Measurements from ENCODE around the gene EP300. TPM values are rescaled to one million over a fixed set of nuclear protein-coding genes. Genes with fewer than 3 reads are reported as not detected.

EP300 gene
- total RNA-seq, 4 donors from 2014 or later, result 72.9 to 163 (median 120) TPM

- intact Hi-C loops (cut with DNase I), result no loop called here
- peaks cover 13 to 17% of the 10 kb centered on the region in 2 donors for H3K4me1 ChIP-seq
- no peaks in the 10 kb centered on the region for H3K9me3 ChIP-seq
- TF ChIP-seq POLR2A (IDR thresholded peaks at IDR 0.05) (peak in 1 of 2 donors; percentile 51), CTCF (IDR thresholded peaks at IDR 0.05) (peak in 3 of 6 experiments; percentile 6 to 16 (median 14))
- no peaks in the 10 kb centered on the region for H3K36me3 ChIP-seq
- H3K4me3 ChIP-seq (replicated peaks in 1 of 3), result peak overlapping the region; percentile 35 to 80 (median 60)
- no peaks in the 10 kb centered on the region for H3K27me3 ChIP-seq
- 0 to 1% methylated on average over 27 to 34 of the region's 91 CpGs for WGBS, 2 donors
- peak overlapping the region in 1 of 3 donors; percentile 15 for H3K27ac ChIP-seq
- DNase-seq, result peak; percentile 73 to 78
Measured at GRCh38 chr22:41197038-41197972, 104.9 kb downstream of the EP300 start.

GRCh38 chr22:41198027-41198580 lies 105.7 kb downstream of the EP300 start:
- peak; percentile 31 to 44 for DNase-seq
- peaks cover 13 to 17% of the 10 kb centered on the region in 2 donors for H3K4me1 ChIP-seq
- H3K27ac ChIP-seq, result no peak overlapping the region
- WGBS, 2 donors, result 6 to 7% methylated on average over 9 of the region's 9 CpGs
- intact Hi-C loops (cut with DNase I), result no loop called here
- peak overlapping the region in 2 of 3 donors; percentile 47 to 80 for H3K4me3 ChIP-seq (replicated peaks in 1 of 3)
- TF ChIP-seq CTCF (IDR thresholded peaks at IDR 0.05) (no peak), POLR2A (IDR thresholded peaks at IDR 0.05) (no peak)
- H3K27me3 ChIP-seq, result no peaks in the 10 kb centered on the region
- no peaks in the 10 kb centered on the region for H3K9me3 ChIP-seq
- H3K36me3 ChIP-seq, result no peaks in the 10 kb centered on the region

- H3K4me1 ChIP-seq, result peaks cover 17 to 23% of the 10 kb centered on the region in 2 donors
- no peaks in the 10 kb centered on the region for H3K9me3 ChIP-seq
- no peak overlapping the region for H3K27ac ChIP-seq
- intact Hi-C loops (cut with DNase I), result no loop called here
- DNase-seq, result no peak
- no peaks in the 10 kb centered on the region for H3K27me3 ChIP-seq
- no peak for TF ChIP-seq POLR2A (IDR thresholded peaks at IDR 0.05)
- WGBS, 2 donors, result 72 to 78% methylated on average over 10 of the region's 10 CpGs
- H3K4me3 ChIP-seq (replicated peaks in 1 of 3), result no peak overlapping the region
- no peaks in the 10 kb centered on the region for H3K36me3 ChIP-seq
Measured at GRCh38 chr22:41201141-41201540, 108.7 kb downstream of the EP300 start.

GRCh38 chr22:41203118-41203517 lies 110.7 kb downstream of the EP300 start:
- no peak for DNase-seq
- TF ChIP-seq POLR2A (IDR thresholded peaks at IDR 0.05) (no peak), CTCF (IDR thresholded peaks at IDR 0.05) (no peak)
- WGBS, 2 donors, result 92 to 96% methylated on average over 2 of the region's 2 CpGs
- Histone ChIP-seq H3K27ac (no peak overlapping the region), H3K36me3 (no peaks in the 10 kb centered on the region), H3K4me1 (peaks cover 8 to 14% of the 10 kb centered on the region in 2 donors), H3K4me3 (replicated peaks in 1 of 3) (no peak overlapping the region), H3K9me3 (no peaks in the 10 kb centered on the region), H3K27me3 (no peaks in the 10 kb centered on the region)
- intact Hi-C loops (cut with DNase I), result no loop called here

GRCh38 chr22:41204066-41204465 lies 111.7 kb downstream of the EP300 start:
- Histone ChIP-seq H3K27me3 (no peaks in the 10 kb centered on the region), H3K27ac (no peak overlapping the region), H3K36me3 (no peaks in the 10 kb centered on the region), H3K9me3 (no peaks in the 10 kb centered on the region), H3K4me1 (peaks cover 4 to 7% of the 10 kb centered on the region in 2 donors), H3K4me3 (replicated peaks in 1 of 3) (no peak overlapping the region)
- no peak for DNase-seq
- intact Hi-C loops (cut with DNase I), result no loop called here
- WGBS, 2 donors, result 60 to 72% methylated on average over 6 of the region's 6 CpGs
- TF ChIP-seq POLR2A (IDR thresholded peaks at IDR 0.05) (no peak), CTCF (IDR thresholded peaks at IDR 0.05) (no peak)
